ENCODE data around the gene URB2.
"Not testable (repeated sequence)": the region's sequence is repeated elsewhere in the genome, so short reads cannot be mapped to it uniquely, and the experiment has no call there.

Gene URB2

DNA sequence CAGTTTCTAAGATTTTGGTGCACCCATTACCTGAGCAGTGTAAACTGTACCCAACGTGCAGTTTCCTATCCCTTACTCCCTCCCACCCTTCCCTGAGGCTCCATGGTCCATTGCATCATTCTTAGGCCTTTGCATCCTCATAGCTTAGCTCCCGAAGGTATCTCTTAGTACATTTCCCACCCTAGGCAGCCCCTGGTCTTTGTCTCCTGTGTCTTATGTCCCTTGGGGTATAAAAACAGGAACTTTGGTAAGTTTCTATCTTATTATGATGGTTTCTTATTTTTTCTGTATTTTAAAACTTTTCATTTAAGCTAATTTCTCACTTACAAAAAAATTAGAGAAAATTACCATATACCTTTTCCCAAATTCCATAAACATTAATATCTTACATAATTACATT is 78.1 kb downstream of the URB2 start:
- TF ChIP-seq, protein P1, sequence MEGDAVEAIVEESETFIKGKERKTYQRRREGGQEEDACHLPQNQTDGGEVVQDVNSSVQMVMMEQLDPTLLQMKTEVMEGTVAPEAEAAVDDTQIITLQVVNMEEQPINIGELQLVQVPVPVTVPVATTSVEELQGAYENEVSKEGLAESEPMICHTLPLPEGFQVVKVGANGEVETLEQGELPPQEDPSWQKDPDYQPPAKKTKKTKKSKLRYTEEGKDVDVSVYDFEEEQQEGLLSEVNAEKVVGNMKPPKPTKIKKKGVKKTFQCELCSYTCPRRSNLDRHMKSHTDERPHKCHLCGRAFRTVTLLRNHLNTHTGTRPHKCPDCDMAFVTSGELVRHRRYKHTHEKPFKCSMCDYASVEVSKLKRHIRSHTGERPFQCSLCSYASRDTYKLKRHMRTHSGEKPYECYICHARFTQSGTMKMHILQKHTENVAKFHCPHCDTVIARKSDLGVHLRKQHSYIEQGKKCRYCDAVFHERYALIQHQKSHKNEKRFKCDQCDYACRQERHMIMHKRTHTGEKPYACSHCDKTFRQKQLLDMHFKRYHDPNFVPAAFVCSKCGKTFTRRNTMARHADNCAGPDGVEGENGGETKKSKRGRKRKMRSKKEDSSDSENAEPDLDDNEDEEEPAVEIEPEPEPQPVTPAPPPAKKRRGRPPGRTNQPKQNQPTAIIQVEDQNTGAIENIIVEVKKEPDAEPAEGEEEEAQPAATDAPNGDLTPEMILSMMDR (IDR thresholded peaks at IDR 0.05): no peak
- H3K36me3 ChIP-seq: no peaks in the 10 kb centered on the region
- H3K4me1 ChIP-seq (ENCODE audit: control insufficient read depth in 1 of 2, insufficient read depth in 1 of 2, low read depth in 1 of 2, low read length in 1 of 2): no peaks in the 10 kb centered on the region
- no peaks in the 10 kb centered on the region for H3K27me3 ChIP-seq
- no peak overlapping the region for H3K4me3 ChIP-seq (ENCODE audit: low read depth in 1 of 2, low read length in 1 of 2)
- H3K27ac ChIP-seq: no peak overlapping the region
- H3K9me3 ChIP-seq: no peaks in the 10 kb centered on the region

DNA sequence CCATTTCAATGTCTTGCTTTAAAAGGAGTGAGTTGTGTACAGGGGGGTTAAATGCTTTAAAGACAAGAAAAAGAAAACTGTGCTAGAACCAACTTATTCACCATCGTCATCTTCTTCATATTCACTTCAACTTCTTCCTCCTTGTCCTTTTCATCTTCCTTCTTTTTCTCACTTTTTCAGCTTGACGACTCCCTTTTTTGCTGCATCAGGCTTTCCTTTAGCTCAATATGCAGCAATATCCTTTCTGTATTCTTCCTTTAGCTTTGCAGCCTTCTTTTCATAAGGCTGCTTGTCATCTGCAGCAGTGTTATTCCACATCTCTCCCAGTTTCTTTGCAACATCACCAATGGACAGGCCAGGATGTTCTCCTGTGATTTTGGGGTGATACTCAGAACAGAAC is 79.1 kb downstream of the URB2 start:
- not testable (repeated sequence) for H3K4me1 ChIP-seq (ENCODE audit: control insufficient read depth in 1 of 2, insufficient read depth in 1 of 2, low read depth in 1 of 2, low read length in 1 of 2); H3K27me3 ChIP-seq; H3K4me3 ChIP-seq (ENCODE audit: low read depth in 1 of 2, low read length in 1 of 2); H3K36me3 ChIP-seq; H3K27ac ChIP-seq; H3K9me3 ChIP-seq

DNA sequence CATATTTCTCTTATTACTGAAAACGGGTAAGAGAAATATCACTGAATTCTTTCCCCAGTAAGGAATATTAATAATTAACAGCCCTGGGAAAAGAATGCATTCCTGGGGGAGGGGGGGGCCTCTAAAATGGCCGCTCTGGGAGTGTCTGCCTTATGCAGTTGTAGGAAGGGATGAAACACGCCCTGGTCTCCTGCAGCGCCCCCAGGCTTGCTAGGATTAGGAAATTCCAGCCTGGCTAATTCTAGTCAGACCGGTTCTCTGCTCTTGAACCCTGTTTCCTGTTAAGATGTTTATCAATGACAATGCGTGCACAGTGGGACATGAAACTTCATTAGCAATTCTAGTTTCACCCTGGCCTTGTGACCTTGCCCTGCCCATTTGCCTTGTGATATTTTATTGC is 81.1 kb downstream of the URB2 start:
- H3K4me1 ChIP-seq (ENCODE audit: control insufficient read depth in 1 of 2, insufficient read depth in 1 of 2, low read depth in 1 of 2, low read length in 1 of 2); H3K27ac ChIP-seq; H3K4me3 ChIP-seq (ENCODE audit: low read depth in 1 of 2, low read length in 1 of 2); H3K9me3 ChIP-seq; H3K27me3 ChIP-seq; H3K36me3 ChIP-seq: not testable (repeated sequence)

DNA sequence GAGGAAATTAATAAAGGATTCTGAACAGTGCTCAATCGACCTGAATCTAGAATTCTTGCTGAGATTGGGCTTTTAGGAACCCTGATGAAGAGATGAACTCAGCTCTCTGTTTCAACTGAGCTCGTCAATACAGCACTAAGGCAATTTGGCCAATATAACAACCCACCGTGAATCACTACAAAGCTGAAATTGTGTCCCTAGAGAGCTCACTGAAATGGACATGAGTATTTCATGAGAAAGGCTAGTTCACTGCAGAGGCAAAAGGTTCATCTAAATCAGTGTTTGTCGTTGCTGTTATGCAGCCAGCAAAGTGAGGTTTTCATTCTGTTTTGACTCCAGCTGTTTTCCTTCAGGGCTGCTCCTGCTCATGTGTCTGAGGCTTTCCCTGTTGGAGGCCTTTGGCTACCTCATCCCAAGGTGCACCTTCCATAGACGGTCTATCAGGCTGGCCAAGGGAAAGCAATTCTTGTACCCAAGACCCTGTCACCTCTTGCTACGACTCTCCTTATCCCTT is 83.5 kb downstream of the URB2 start:
- H3K36me3 ChIP-seq: no peaks in the 10 kb centered on the region
- no peak overlapping the region for H3K4me3 ChIP-seq (ENCODE audit: low read depth in 1 of 2, low read length in 1 of 2)
- H3K27me3 ChIP-seq: no peaks in the 10 kb centered on the region
- H3K4me1 ChIP-seq (ENCODE audit: control insufficient read depth in 1 of 2, insufficient read depth in 1 of 2, low read depth in 1 of 2, low read length in 1 of 2): no peaks in the 10 kb centered on the region
- no peak overlapping the region for H3K27ac ChIP-seq
- H3K9me3 ChIP-seq: no peaks in the 10 kb centered on the region
- TF ChIP-seq, protein P1 (IDR thresholded peaks at IDR 0.05): no peak
